Osteoblast (primary cell): ENCODE measurements around the gene ALOX5. TPM values are rescaled to one million over a fixed set of nuclear protein-coding genes. Genes with fewer than 3 reads are reported as not detected.

Source experiments
- DNase-seq: peaks from one replicate; pipeline ENCODE4 v3.0.0; 2011; ENCODE audit warnings: low spot score, mixed read lengths; ENCODE audit not compliant: insufficient read length; ENCODE audit errors: missing footprints
- H2AFZ ChIP-seq: 2 replicates; pipeline ENCODE4 v1.6.0; 2011; ENCODE audit warnings: mild to moderate bottlenecking, low read length
- H3K27ac ChIP-seq: 2 replicates; pipeline ENCODE4 v1.5.1; 2011; ENCODE audit warnings: mild to moderate bottlenecking, low read depth, low read length, moderate library complexity
- H3K27me3 ChIP-seq: 2 replicates; pipeline ENCODE4 v1.6.0; 2012; ENCODE audit warnings: mild to moderate bottlenecking, control low read depth, inconsistent platforms, low read length, moderate library complexity; ENCODE audit not compliant: insufficient read depth
- H3K36me3 ChIP-seq: 2 replicates; pipeline ENCODE4 v1.5.1; 2011; ENCODE audit warnings: mild to moderate bottlenecking, low read length, control low read depth, moderate library complexity; ENCODE audit not compliant: insufficient read depth
- H3K4me1 ChIP-seq: 2 replicates; pipeline ENCODE4 v1.5.1; 2011; ENCODE audit warnings: mild to moderate bottlenecking, low read length, control low read depth, moderate library complexity; ENCODE audit not compliant: insufficient read depth
- H3K4me2 ChIP-seq: 2 replicates; pipeline ENCODE4 v1.6.0; 2011; ENCODE audit warnings: mild to moderate bottlenecking, low read length; ENCODE audit not compliant: insufficient read depth
- H3K4me3 ChIP-seq: fragments of 200-600 bp; sonication (generic); 3 replicates; pipeline ENCODE4 v1.5.1; 2012; ENCODE audit warnings: mild to moderate bottlenecking, low read length, inconsistent platforms; ENCODE audit not compliant: insufficient read depth
- H3K79me2 ChIP-seq: 2 replicates; pipeline ENCODE4 v1.6.0; 2012; ENCODE audit warnings: mild to moderate bottlenecking, low read length, control low read depth, inconsistent platforms; ENCODE audit not compliant: insufficient read depth
- H3K9me3 ChIP-seq: 2 replicates; pipeline ENCODE4 v1.5.1; 2011; ENCODE audit warnings: low read depth, low read length, control low read depth
- H4K20me1 ChIP-seq: 2 replicates; pipeline ENCODE4 v1.6.0; 2012; ENCODE audit warnings: mild to moderate bottlenecking, low read length, control low read depth; ENCODE audit not compliant: insufficient read depth
- total RNA-seq: library from RNA; depleted of rRNA; stranded (reverse); fragments of >200 nt; gene quantifications from 2 replicates; pipeline ENCODE4 v1.2.3, GENCODE V29; 2012
- TF ChIP-seq, protein P1 (sequence below): IDR thresholded peaks from 2 replicates; pipeline ENCODE4 v1.5.1; 2011; ENCODE audit warnings: mild to moderate bottlenecking, low read depth, low read length, moderate library complexity; ENCODE audit errors: extremely low read depth

The ALOX5 gene
- total RNA-seq, 1 donor: not detected

GRCh38 chr10:45370202-45370955 is 3.6 kb upstream of the ALOX5 start:
- Histone ChIP-seq H3K79me2 (no peaks in the 10 kb centered on the region), H3K4me2 (no peak overlapping the region), H3K9me3 (no peaks in the 10 kb centered on the region), H2AFZ (no peak overlapping the region), H3K36me3 (no peaks in the 10 kb centered on the region), H3K27me3 (peaks cover 31% of the 10 kb centered on the region), H3K4me1 (no peaks in the 10 kb centered on the region), H3K27ac (no peak overlapping the region), H3K4me3 (no peak overlapping the region), H4K20me1 (no peaks in the 10 kb centered on the region)
- no peak for DNase-seq
- TF ChIP-seq, protein P1, sequence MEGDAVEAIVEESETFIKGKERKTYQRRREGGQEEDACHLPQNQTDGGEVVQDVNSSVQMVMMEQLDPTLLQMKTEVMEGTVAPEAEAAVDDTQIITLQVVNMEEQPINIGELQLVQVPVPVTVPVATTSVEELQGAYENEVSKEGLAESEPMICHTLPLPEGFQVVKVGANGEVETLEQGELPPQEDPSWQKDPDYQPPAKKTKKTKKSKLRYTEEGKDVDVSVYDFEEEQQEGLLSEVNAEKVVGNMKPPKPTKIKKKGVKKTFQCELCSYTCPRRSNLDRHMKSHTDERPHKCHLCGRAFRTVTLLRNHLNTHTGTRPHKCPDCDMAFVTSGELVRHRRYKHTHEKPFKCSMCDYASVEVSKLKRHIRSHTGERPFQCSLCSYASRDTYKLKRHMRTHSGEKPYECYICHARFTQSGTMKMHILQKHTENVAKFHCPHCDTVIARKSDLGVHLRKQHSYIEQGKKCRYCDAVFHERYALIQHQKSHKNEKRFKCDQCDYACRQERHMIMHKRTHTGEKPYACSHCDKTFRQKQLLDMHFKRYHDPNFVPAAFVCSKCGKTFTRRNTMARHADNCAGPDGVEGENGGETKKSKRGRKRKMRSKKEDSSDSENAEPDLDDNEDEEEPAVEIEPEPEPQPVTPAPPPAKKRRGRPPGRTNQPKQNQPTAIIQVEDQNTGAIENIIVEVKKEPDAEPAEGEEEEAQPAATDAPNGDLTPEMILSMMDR: no peak

DNA sequence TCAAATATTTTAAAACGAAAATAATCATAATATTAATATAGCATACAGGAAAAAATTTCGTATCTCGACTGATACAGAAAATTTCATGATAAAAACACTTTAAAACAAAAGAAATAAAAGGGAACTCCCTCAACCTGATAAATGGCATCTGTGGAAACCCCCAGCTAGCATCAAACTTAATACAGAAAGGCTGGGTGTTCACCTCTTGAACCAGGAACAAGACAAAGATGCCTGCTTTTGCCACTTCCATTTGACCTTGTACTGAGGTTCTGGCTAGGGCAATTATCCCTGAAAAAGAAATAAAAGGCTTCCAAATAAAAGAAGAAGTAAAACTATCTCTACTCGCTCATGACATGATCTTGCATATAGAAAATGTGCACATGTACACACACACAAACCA is 2.5 kb upstream of the ALOX5 start:
- Histone ChIP-seq H4K20me1 (no peaks in the 10 kb centered on the region), H2AFZ (no peak overlapping the region), H3K4me1 (no peaks in the 10 kb centered on the region), H3K9me3 (no peaks in the 10 kb centered on the region), H3K79me2 (no peaks in the 10 kb centered on the region), H3K4me3 (no peak overlapping the region), H3K27ac (no peak overlapping the region), H3K4me2 (no peak overlapping the region), H3K27me3 (peaks cover 38% of the 10 kb centered on the region), H3K36me3 (no peaks in the 10 kb centered on the region)
- TF ChIP-seq, protein P1: no peak
- no peak for DNase-seq

GRCh38 chr10:45372251-45372951 is 1.6 kb upstream of the ALOX5 start:
- H3K4me2 ChIP-seq: no peak overlapping the region
- H2AFZ ChIP-seq: no peak overlapping the region
- no peaks in the 10 kb centered on the region for H3K9me3 ChIP-seq
- H3K27ac ChIP-seq: no peak overlapping the region
- no peaks in the 10 kb centered on the region for H3K79me2 ChIP-seq
- H3K4me3 ChIP-seq: no peak overlapping the region
- H3K27me3 ChIP-seq: peaks cover 40% of the 10 kb centered on the region
- TF ChIP-seq, protein P1: no peak
- no peaks in the 10 kb centered on the region for H3K4me1 ChIP-seq
- no peaks in the 10 kb centered on the region for H3K36me3 ChIP-seq
- peak; percentile 66 for DNase-seq
- H4K20me1 ChIP-seq: no peaks in the 10 kb centered on the region

DNA sequence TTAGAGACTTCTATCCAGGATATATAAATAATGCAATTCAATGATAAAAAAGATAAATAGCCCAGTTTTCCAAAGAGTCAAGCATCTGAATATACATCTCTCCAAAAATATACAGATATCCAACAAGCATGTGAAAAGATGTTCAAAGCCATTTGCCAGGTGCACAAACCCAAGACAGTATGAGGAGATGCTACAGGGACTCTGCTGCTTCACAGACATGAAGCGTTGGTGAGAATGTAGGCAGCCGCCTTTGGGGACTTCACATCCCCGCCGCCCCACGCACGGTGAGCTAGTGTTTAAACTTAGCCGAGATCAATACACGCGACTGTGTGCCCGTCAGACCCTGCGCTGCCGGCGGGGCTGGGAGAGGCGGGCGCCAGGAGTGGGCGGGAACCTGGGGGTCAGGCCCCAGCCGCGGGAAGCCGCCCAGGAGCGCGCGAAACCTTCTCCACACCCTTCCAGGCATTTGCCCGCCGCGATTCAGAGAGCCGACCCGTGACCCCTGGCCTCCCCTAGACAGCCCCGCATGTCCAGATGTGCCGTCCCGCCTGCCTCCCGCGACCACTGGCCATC is 927 bp upstream of the ALOX5 start:
- Histone ChIP-seq H3K4me1 (no peaks in the 10 kb centered on the region), H2AFZ (no peak overlapping the region), H3K79me2 (no peaks in the 10 kb centered on the region), H3K4me3 (no peak overlapping the region), H3K27me3 (peaks cover 40% of the 10 kb centered on the region), H4K20me1 (no peaks in the 10 kb centered on the region), H3K36me3 (no peaks in the 10 kb centered on the region), H3K4me2 (no peak overlapping the region), H3K9me3 (no peaks in the 10 kb centered on the region), H3K27ac (no peak overlapping the region)
- TF ChIP-seq, protein P1: no peak
- peak; percentile 63 for DNase-seq
